Choroid plexus epithelial cell (primary cell): ENCODE data around the gene KRT33A.

ENCODE experiments used
- DNase-seq: peaks from one replicate; pipeline ENCODE4 v3.0.0-alpha.2; 2010; ENCODE audit warnings: low read depth
- H3K4me3 ChIP-seq: 2 replicates; pipeline ENCODE4 v1.5.1; 2011; ENCODE audit warnings: low read depth, mild to moderate bottlenecking, control low read depth, low read length, moderate library complexity
- CTCF ChIP-seq: conservative IDR thresholded peaks from 2 replicates; pipeline ENCODE4 v1.5.1; 2011; ENCODE audit warnings: low read depth, mild to moderate bottlenecking, control low read depth, inconsistent platforms, low read length, moderate library complexity

The KRT33A gene

GRCh38 chr17:41333836-41334235 lies 16.8 kb downstream of the KRT33A start:
- no peak for DNase-seq
- H3K4me3 ChIP-seq: no peak overlapping the region
- TF ChIP-seq CTCF: no peak

- no peak for TF ChIP-seq CTCF
- DNase-seq: no peak
- H3K4me3 ChIP-seq: no peak overlapping the region
These were observed 17.5 kb downstream of the KRT33A start for GRCh38 chr17:41333098-41333497.

- DNase-seq: no peak
- TF ChIP-seq CTCF: no peak
- H3K4me3 ChIP-seq: no peak overlapping the region
These were observed 18.4 kb downstream of the KRT33A start for GRCh38 chr17:41332239-41332638.

GRCh38 chr17:41331606-41332005 lies 19.0 kb downstream of the KRT33A start:
- TF ChIP-seq CTCF: no peak
- no peak for DNase-seq
- no peak overlapping the region for H3K4me3 ChIP-seq

- TF ChIP-seq CTCF: peak; percentile 91
- DNase-seq: peak; percentile 63
- no peak overlapping the region for H3K4me3 ChIP-seq
These were observed 21.2 kb downstream of the KRT33A start for GRCh38 chr17:41329279-41329948.

- H3K4me3 ChIP-seq: no peak overlapping the region
- no peak for DNase-seq
- no peak for TF ChIP-seq CTCF
These were observed 22.4 kb downstream of the KRT33A start for GRCh38 chr17:41328207-41328606.

GRCh38 chr17:41327411-41328120 lies 23.1 kb downstream of the KRT33A start:
- H3K4me3 ChIP-seq: no peak overlapping the region
- no peak for TF ChIP-seq CTCF
- DNase-seq: no peak
